ENCODE data around the gene AGPAT4. TPM values are rescaled to one million over a fixed set of nuclear protein-coding genes. Genes with fewer than 3 reads are reported as not detected.

Gene AGPAT4
- polyA plus RNA-seq, 3 donors from 2014 or later = 14.4 to 16.6 (median 14.8) TPM

- peaks cover 0 to 4% (median 1%) of the 10 kb centered on the region in 6 donors for H3K9me3 Mint-ChIP-seq
- H3K36me3 Mint-ChIP-seq = peaks cover 18 to 43% (median 25%) of the 10 kb centered on the region in 3 donors
- peaks cover 7 to 16% of the 10 kb centered on the region in 2 donors for H3K4me1 Mint-ChIP-seq
- H3K27ac Mint-ChIP-seq = peak overlapping the region in 1 of 6 donors; percentile 32
- no peak for DNase-seq
- no peak overlapping the region for H3K4me3 Mint-ChIP-seq
- peaks cover 0 to 2% (median 0%) of the 10 kb centered on the region in 3 donors for H3K27me3 Mint-ChIP-seq (ENCODE audit: low read depth in 3 of 3)
Measured at GRCh38 chr6:161215876-161216615, 57.8 kb downstream of the AGPAT4 start.

- no peak overlapping the region for H3K4me3 Mint-ChIP-seq
Measured at GRCh38 chr6:161215193-161215592, 58.7 kb downstream of the AGPAT4 start.

GRCh38 chr6:161214722-161215121, 59.1 kb downstream of the AGPAT4 start:
- H3K9me3 Mint-ChIP-seq = peaks cover 0 to 6% (median 1%) of the 10 kb centered on the region in 6 donors
- peak overlapping the region in 1 of 6 donors; percentile 63 for H3K27ac Mint-ChIP-seq
- no peak for DNase-seq
- peaks cover 7 to 29% of the 10 kb centered on the region in 2 donors for H3K4me1 Mint-ChIP-seq
- no peak overlapping the region for H3K4me3 Mint-ChIP-seq
- H3K27me3 Mint-ChIP-seq (ENCODE audit: low read depth in 3 of 3) = peaks cover 0 to 2% (median 0%) of the 10 kb centered on the region in 3 donors
- peaks cover 18 to 37% (median 26%) of the 10 kb centered on the region in 3 donors for H3K36me3 Mint-ChIP-seq

More at GRCh38 chr6:161215193-161215592, 58.7 kb downstream of the AGPAT4 start:
- Mint-ChIP-seq H3K36me3 (peaks cover 18 to 39% (median 26%) of the 10 kb centered on the region in 3 donors), H3K9me3 (peaks cover 0 to 6% (median 1%) of the 10 kb centered on the region in 6 donors), H3K4me1 (peaks cover 7 to 24% of the 10 kb centered on the region in 2 donors), H3K27ac (peak overlapping the region in 3 of 6 donors; percentile 12 to 63 (median 43)), H3K27me3 (ENCODE audit: low read depth in 3 of 3) (peaks cover 0 to 2% (median 0%) of the 10 kb centered on the region in 3 donors)
- DNase-seq = no peak

GRCh38 chr6:161212902-161213301, 61.0 kb downstream of the AGPAT4 start:
- Mint-ChIP-seq H3K4me3 (no peak overlapping the region), H3K4me1 (peaks cover 10 to 45% of the 10 kb centered on the region in 2 donors), H3K27me3 (ENCODE audit: low read depth in 3 of 3) (no peaks in the 10 kb centered on the region), H3K36me3 (peaks cover 14 to 34% (median 26%) of the 10 kb centered on the region in 3 donors), H3K27ac (no peak overlapping the region), H3K9me3 (peaks cover 0 to 6% (median 1%) of the 10 kb centered on the region in 6 donors)
- DNase-seq = no peak

- no peak for DNase-seq
- peaks cover 12 to 41% of the 10 kb centered on the region in 2 donors for H3K4me1 Mint-ChIP-seq
- H3K4me3 Mint-ChIP-seq = no peak overlapping the region
- peak overlapping the region in 1 of 6 donors; percentile 55 for H3K27ac Mint-ChIP-seq
- peaks cover 8 to 25% (median 21%) of the 10 kb centered on the region in 3 donors for H3K36me3 Mint-ChIP-seq
- peaks cover 0 to 6% (median 1%) of the 10 kb centered on the region in 6 donors for H3K9me3 Mint-ChIP-seq
- H3K27me3 Mint-ChIP-seq (ENCODE audit: low read depth in 3 of 3) = peaks cover 0 to 2% (median 0%) of the 10 kb centered on the region in 3 donors
Measured at GRCh38 chr6:161211380-161212035, 62.4 kb downstream of the AGPAT4 start.

GRCh38 chr6:161210857-161211256, 63.0 kb downstream of the AGPAT4 start:
- H3K4me3 Mint-ChIP-seq = no peak overlapping the region
- no peak overlapping the region for H3K27ac Mint-ChIP-seq
- peaks cover 0 to 6% (median 1%) of the 10 kb centered on the region in 6 donors for H3K9me3 Mint-ChIP-seq
- peaks cover 0 to 2% (median 0%) of the 10 kb centered on the region in 3 donors for H3K27me3 Mint-ChIP-seq (ENCODE audit: low read depth in 3 of 3)
- H3K36me3 Mint-ChIP-seq = peaks cover 1 to 19% (median 16%) of the 10 kb centered on the region in 3 donors
- DNase-seq = no peak
- H3K4me1 Mint-ChIP-seq = peaks cover 12 to 42% of the 10 kb centered on the region in 2 donors

GRCh38 chr6:161207200-161207599, 66.7 kb downstream of the AGPAT4 start:
- Mint-ChIP-seq H3K4me3 (no peak overlapping the region), H3K27me3 (ENCODE audit: low read depth in 3 of 3) (peaks cover 0 to 5% (median 2%) of the 10 kb centered on the region in 3 donors), H3K27ac (peak overlapping the region in 1 of 6 donors; percentile 37), H3K9me3 (peaks cover 0 to 6% (median 1%) of the 10 kb centered on the region in 6 donors), H3K4me1 (peaks cover 13 to 52% of the 10 kb centered on the region in 2 donors), H3K36me3 (peaks cover 0 to 17% (median 6%) of the 10 kb centered on the region in 3 donors)
- DNase-seq = no peak

GRCh38 chr6:161204866-161205557, 68.8 kb downstream of the AGPAT4 start:
- Mint-ChIP-seq H3K27ac (peak overlapping the region in 2 of 6 donors; percentile 45 to 83), H3K4me1 (peaks cover 26 to 62% of the 10 kb centered on the region in 2 donors), H3K36me3 (peaks cover 7 to 19% (median 11%) of the 10 kb centered on the region in 3 donors), H3K9me3 (no peaks in the 10 kb centered on the region), H3K27me3 (ENCODE audit: low read depth in 3 of 3) (peaks cover 0 to 5% (median 2%) of the 10 kb centered on the region in 3 donors), H3K4me3 (no peak overlapping the region)
- no peak for DNase-seq

- H3K4me1 Mint-ChIP-seq = peaks cover 19 to 37% of the 10 kb centered on the region in 2 donors
- H3K9me3 Mint-ChIP-seq = no peaks in the 10 kb centered on the region
- no peak for DNase-seq
- peak overlapping the region in 1 of 5 donors; percentile 8 for H3K4me3 Mint-ChIP-seq
- H3K27me3 Mint-ChIP-seq (ENCODE audit: low read depth in 3 of 3) = peaks cover 0 to 5% (median 0%) of the 10 kb centered on the region in 3 donors
- peaks cover 7 to 24% (median 15%) of the 10 kb centered on the region in 3 donors for H3K36me3 Mint-ChIP-seq
- H3K27ac Mint-ChIP-seq = peak overlapping the region in 4 of 6 donors; percentile 47 to 77 (median 57)
Measured at GRCh38 chr6:161200610-161201370, 73.1 kb downstream of the AGPAT4 start.

GRCh38 chr6:161199850-161200249, 74.0 kb downstream of the AGPAT4 start:
- DNase-seq = no peak
- Mint-ChIP-seq H3K9me3 (no peaks in the 10 kb centered on the region), H3K27me3 (ENCODE audit: low read depth in 3 of 3) (peaks cover 0 to 5% (median 0%) of the 10 kb centered on the region in 3 donors), H3K4me1 (peaks cover 16 to 28% of the 10 kb centered on the region in 2 donors), H3K4me3 (no peak overlapping the region), H3K36me3 (peaks cover 5 to 23% (median 15%) of the 10 kb centered on the region in 3 donors), H3K27ac (peak overlapping the region in 2 of 6 donors; percentile 5 to 55)

GRCh38 chr6:161198783-161199460, 74.9 kb downstream of the AGPAT4 start:
- Mint-ChIP-seq H3K27ac (no peak overlapping the region), H3K9me3 (peaks cover 0 to 2% (median 0%) of the 10 kb centered on the region in 6 donors), H3K27me3 (ENCODE audit: low read depth in 3 of 3) (peaks cover 0 to 5% (median 0%) of the 10 kb centered on the region in 3 donors), H3K4me3 (no peak overlapping the region), H3K4me1 (peaks cover 15 to 21% of the 10 kb centered on the region in 2 donors), H3K36me3 (peaks cover 6 to 19% (median 19%) of the 10 kb centered on the region in 3 donors)
- no peak for DNase-seq

- peaks cover 0 to 5% (median 0%) of the 10 kb centered on the region in 3 donors for H3K27me3 Mint-ChIP-seq (ENCODE audit: low read depth in 3 of 3)
- peaks cover 15 to 21% of the 10 kb centered on the region in 2 donors for H3K4me1 Mint-ChIP-seq
- no peak for DNase-seq
- H3K9me3 Mint-ChIP-seq = peaks cover 0 to 2% (median 0%) of the 10 kb centered on the region in 6 donors
- H3K36me3 Mint-ChIP-seq = peaks cover 7 to 23% (median 16%) of the 10 kb centered on the region in 3 donors
- H3K27ac Mint-ChIP-seq = no peak overlapping the region
- no peak overlapping the region for H3K4me3 Mint-ChIP-seq
Measured at GRCh38 chr6:161198176-161198575, 75.7 kb downstream of the AGPAT4 start.

Measured in immature natural killer cell (primary cell).